Peyer's patch (tissue), 4 donors: ENCODE results near the gene DNAH8. TPM values are rescaled to one million over a fixed set of nuclear protein-coding genes. Genes with fewer than 3 reads are reported as not detected.

Experiments
- DNase-seq, 3 donors: peaks; one replicate each; pipeline ENCODE4 v3.0.0-alpha.2; 2017 to 2019
- H3K27ac ChIP-seq, 4 donors: fragments of 200-600 bp; sonication (generic); one replicate each; pipeline ENCODE4 v1.5.1; 2016 to 2019
- H3K27me3 ChIP-seq, 2 donors: fragments of 200-600 bp; sonication (generic); one replicate each; pipeline ENCODE4 v1.5.1; 2019
- H3K36me3 ChIP-seq, 3 donors: fragments of 200-600 bp; sonication (generic); one replicate each; pipeline ENCODE4 v1.5.1; 2016 to 2019
- H3K4me1 ChIP-seq, 4 donors: fragments of 200-600 bp; sonication (generic); one replicate each; pipeline ENCODE4 v1.5.1; 2016 to 2019
- H3K4me3 ChIP-seq, 4 donors: fragments of 200-600 bp; sonication (generic); 1 replicate in 3 of 4; 2 replicates in 1 of 4; pipeline ENCODE4 v1.5.1; 2016 to 2019; ENCODE audit warnings: mild to moderate bottlenecking in 1 of 4
- H3K9me3 ChIP-seq, 4 donors: fragments of 200-600 bp; sonication (generic); one replicate each; pipeline ENCODE4 v1.5.1; 2016 to 2019; ENCODE audit warnings: mild to moderate bottlenecking in 1 of 4
- POLR2A ChIP-seq, 2 donors: fragments of 450-650 bp; IDR thresholded peaks; one replicate each; pipeline ENCODE4 v1.5.1; 2017; ENCODE audit warnings: antibody characterized with exemption in 2 of 2, mild to moderate bottlenecking in 2 of 2, moderate library complexity in 2 of 2
- small RNA-seq, 2 donors: library from RNA; depleted of rRNA; stranded (forward); fragments of <200 nt; gene quantifications; one replicate each; pipeline ENCODE3, GENCODE V24; 2016
- total RNA-seq, 4 donors: library from RNA; depleted of rRNA; stranded (reverse); fragments of >200 nt; gene quantifications; one replicate each; pipeline ENCODE4 v1.1.0, GENCODE V29; 2016
- TF ChIP-seq, protein P1 (sequence below), 6 experiments: fragments of 450-650 bp in 4 of 6; fragments of 200-600 bp in 2 of 6; sonication (generic) in 1 of 6; IDR thresholded peaks; one replicate each; pipeline ENCODE4 v1.5.1; 2017 to 2019; ENCODE audit warnings: antibody characterized with exemption in 6 of 6, mild to moderate bottlenecking in 3 of 6, moderate library complexity in 1 of 6

Gene DNAH8
- total RNA-seq, 4 donors from 2014 or later, result 0.83 TPM; not detected in 3

DNA sequence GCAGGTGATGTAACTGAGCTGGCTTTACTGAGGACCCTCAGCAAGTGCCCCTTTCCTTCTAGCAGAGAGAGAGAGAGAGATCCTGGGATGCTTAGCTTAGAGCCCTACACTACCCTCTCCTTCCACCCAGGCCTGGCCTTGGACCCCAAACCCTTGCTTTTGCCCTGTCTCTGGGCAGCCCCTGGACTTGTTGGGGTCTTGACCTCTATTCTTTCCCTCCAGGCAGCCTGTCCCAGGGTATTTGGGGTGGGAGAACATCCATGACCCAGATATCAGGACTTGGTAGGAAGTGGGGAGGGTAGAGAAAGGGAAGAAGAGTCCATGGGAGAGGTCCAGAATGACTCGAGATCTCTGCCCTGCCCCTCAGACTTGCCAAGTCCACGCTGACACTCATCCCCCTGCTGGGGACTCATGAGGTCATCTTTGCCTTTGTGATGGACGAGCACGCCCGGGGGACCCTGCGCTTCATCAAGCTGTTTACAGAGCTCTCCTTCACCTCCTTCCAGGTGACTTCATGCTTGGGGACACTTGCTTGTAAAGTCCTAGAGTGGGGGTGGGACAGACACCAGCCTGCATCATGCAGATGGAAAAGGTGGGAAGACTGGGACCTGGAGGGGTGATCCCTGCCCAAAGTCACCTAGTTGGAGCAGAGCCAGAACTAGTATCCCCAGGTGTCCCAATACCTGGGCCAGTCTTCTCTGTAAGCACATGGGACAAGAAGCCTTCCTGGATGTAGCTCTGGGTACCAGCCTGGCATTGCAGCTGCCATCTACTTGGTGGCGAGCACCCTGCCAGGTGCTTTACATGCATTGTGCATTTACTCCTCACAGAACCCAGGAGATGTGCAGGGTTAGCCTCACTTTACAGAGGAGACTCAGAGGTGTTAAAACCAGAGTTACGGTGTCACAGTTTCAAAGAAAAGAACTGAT, 364.4 kb downstream of the DNAH8 start:
- H3K36me3 ChIP-seq, result no peaks in the 10 kb centered on the region
- H3K4me3 ChIP-seq, result no peak overlapping the region

More for the DNA sequence above, 364.4 kb downstream of the DNAH8 start:
- TF ChIP-seq, protein P1, sequence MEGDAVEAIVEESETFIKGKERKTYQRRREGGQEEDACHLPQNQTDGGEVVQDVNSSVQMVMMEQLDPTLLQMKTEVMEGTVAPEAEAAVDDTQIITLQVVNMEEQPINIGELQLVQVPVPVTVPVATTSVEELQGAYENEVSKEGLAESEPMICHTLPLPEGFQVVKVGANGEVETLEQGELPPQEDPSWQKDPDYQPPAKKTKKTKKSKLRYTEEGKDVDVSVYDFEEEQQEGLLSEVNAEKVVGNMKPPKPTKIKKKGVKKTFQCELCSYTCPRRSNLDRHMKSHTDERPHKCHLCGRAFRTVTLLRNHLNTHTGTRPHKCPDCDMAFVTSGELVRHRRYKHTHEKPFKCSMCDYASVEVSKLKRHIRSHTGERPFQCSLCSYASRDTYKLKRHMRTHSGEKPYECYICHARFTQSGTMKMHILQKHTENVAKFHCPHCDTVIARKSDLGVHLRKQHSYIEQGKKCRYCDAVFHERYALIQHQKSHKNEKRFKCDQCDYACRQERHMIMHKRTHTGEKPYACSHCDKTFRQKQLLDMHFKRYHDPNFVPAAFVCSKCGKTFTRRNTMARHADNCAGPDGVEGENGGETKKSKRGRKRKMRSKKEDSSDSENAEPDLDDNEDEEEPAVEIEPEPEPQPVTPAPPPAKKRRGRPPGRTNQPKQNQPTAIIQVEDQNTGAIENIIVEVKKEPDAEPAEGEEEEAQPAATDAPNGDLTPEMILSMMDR (IDR thresholded peaks at IDR 0.05), result no peak
- TF ChIP-seq POLR2A (IDR thresholded peaks at IDR 0.05), result no peak
- Histone ChIP-seq H3K9me3 (no peaks in the 10 kb centered on the region), H3K27me3 (no peaks in the 10 kb centered on the region), H3K4me1 (no peaks in the 10 kb centered on the region), H3K27ac (no peak overlapping the region)
- DNase-seq, result peak in 1 of 3 donors; percentile 27

Small RNA genes lying within 50 kb of the gene (small RNA-seq; reads per million reads assigned to genes)
- 0 reads per million in 2 donors for gene AL034345.1
- gene RF00393, result 0 reads per million in 2 donors

Other genes starting within 250 kb of the DNAH8 start
- gene BTBD9, start 75.4 kb upstream of the DNAH8 start, total RNA-seq, result 10 to 100 TPM; 17.3 to 50.3 (median 37.8) TPM
- 100 to 1,000 TPM in 1 of 4 donors, 10 to 100 TPM in 3; 62.1 to 190 (median 71.6) TPM for gene GLO1, start 12.2 kb upstream of the DNAH8 start, total RNA-seq